K562 (cell line): ENCODE measurements around the gene NMT2. TPM values are rescaled to one million over a fixed set of nuclear protein-coding genes. Genes with fewer than 3 reads are reported as not detected.

Experiments
- ATAC-seq: fragments of 200-7000 bp; cut with Tn5 transposase; 3 replicates; pipeline ENCODE4 v1.9.1; 2020; ENCODE audit warnings: moderate library complexity
- BruUV-seq: library from RNA; stranded (reverse); fragments of 400-500 nt; replicated peaks from 2 replicates; lab custom pipeline; 2021; lab: Mats Ljungman, UMichigan
- CTCF ChIA-PET: fragments of 300-600 bp; formaldehyde crosslinking; extraction: SDS; loops from one replicate; lab custom pipeline; 2021; ENCODE audit warnings: low intra/inter-chr PET ratio; lab: Yijun Ruan, JAX
- POLR2A ChIA-PET: fragments of 300-600, 350-650 bp; sonication (Branson Sonifier 250); formaldehyde crosslinking; extraction: SDS; loops from one replicate; lab custom pipeline; 2021; ENCODE audit warnings: antibody characterized with exemption, inconsistent platforms; lab: Yijun Ruan, JAX
- DNase-seq, 4 experiments: peaks; one replicate each; pipeline versions ENCODE4 v3.0.0 to v3.0.0-alpha.2; 2011 to 2018; ENCODE audit warnings: low spot score in 3 of 4, mixed read lengths in 3 of 4; ENCODE audit errors: extremely low read depth in 1 of 4
- FAIRE-seq: peaks from 2 replicates; lab custom pipeline; 2011; peaks lifted over from hg19 to GRCh38; lab: Jason Lieb, UNC
- H2AFZ ChIP-seq: 2 replicates; pipeline ENCODE4 v1.6.0; 2011; ENCODE audit warnings: low read depth, low read length, control low read depth, inconsistent platforms
- H3K27ac ChIP-seq: fragments of 200-600 bp; 3 replicates; pipeline ENCODE4 v1.8.0; 2011; ENCODE audit warnings: low read depth, mild to moderate bottlenecking, control low read depth, inconsistent platforms, low read length, moderate library complexity, mixed read lengths; ENCODE audit errors: extremely low read depth
- H3K27me3 ChIP-seq, 2 experiments: fragments of 300-600 bp in 1 of 2; 2 replicates in 1 of 2; 3 replicates in 1 of 2; pipeline versions ENCODE4 v1.6.0 to v1.8.0; 2011; ENCODE audit warnings: inconsistent platforms in 2 of 2, low read length in 2 of 2, mild to moderate bottlenecking in 1 of 2, mixed read lengths in 1 of 2, moderate library complexity in 1 of 2; ENCODE audit not compliant: control insufficient read depth in 2 of 2, insufficient read depth in 2 of 2
- H3K36me3 ChIP-seq: fragments of 300-600 bp; 3 replicates; pipeline ENCODE4 v1.8.0; 2011; ENCODE audit warnings: mild to moderate bottlenecking, low read length, inconsistent platforms; ENCODE audit not compliant: control insufficient read depth, insufficient read depth
- H3K4me1 ChIP-seq, 2 experiments: fragments of 200-600 bp in 1 of 2; replicated peaks in 1 of 2; 2 replicates in 1 of 2; 3 replicates in 1 of 2; pipeline versions ENCODE4 v1.5.1 to v1.8.0; 2011; ENCODE audit warnings: inconsistent platforms in 2 of 2, low read length in 2 of 2, mild to moderate bottlenecking in 1 of 2, mixed read lengths in 1 of 2, moderate library complexity in 1 of 2; ENCODE audit not compliant: control insufficient read depth in 2 of 2, insufficient read depth in 2 of 2
- H3K4me2 ChIP-seq: 2 replicates; pipeline ENCODE4 v1.6.1; 2011; ENCODE audit warnings: low read length, control low read depth, inconsistent platforms, mixed read lengths; ENCODE audit not compliant: insufficient read depth
- H3K4me3 ChIP-seq: fragments of 200-600 bp; sonication (generic), shearing (Covaris generic); 2 replicates; pipeline ENCODE4 v1.5.1; 2016; ENCODE audit warnings: control low read depth, inconsistent platforms
- H3K79me2 ChIP-seq: fragments of 200-600 bp; 3 replicates; pipeline ENCODE4 v1.8.0; 2011; ENCODE audit warnings: low read length, inconsistent platforms; ENCODE audit not compliant: control insufficient read depth, insufficient read depth
- H3K9ac ChIP-seq, 2 experiments: 2 replicates each; pipeline versions ENCODE4 v1.6.0 to v1.6.1; 2011; ENCODE audit warnings: low read depth in 2 of 2, low read length in 2 of 2, control low read depth in 1 of 2, inconsistent platforms in 1 of 2, mild to moderate bottlenecking in 1 of 2, mixed read lengths in 1 of 2; ENCODE audit not compliant: insufficient read depth in 1 of 2
- H3K9me1 ChIP-seq: one replicate; pipeline ENCODE4 v1.6.0; 2011; ENCODE audit warnings: inconsistent platforms, mild to moderate bottlenecking, low read length, moderate library complexity; ENCODE audit not compliant: control insufficient read depth, insufficient read depth
- H3K9me3 ChIP-seq: replicated peaks from 2 replicates; pipeline ENCODE4 v1.5.1; 2011; ENCODE audit warnings: low read depth, low read length, inconsistent platforms; ENCODE audit not compliant: control insufficient read depth, insufficient read depth
- H4K20me1 ChIP-seq: replicated peaks from 2 replicates; pipeline ENCODE4 v1.6.1; 2011; ENCODE audit warnings: low read length, inconsistent platforms, mixed read lengths; ENCODE audit not compliant: control insufficient read depth, insufficient read depth
- ELK1 ChIP-seq: sonication (generic); formaldehyde crosslinking; IDR thresholded peaks from 2 replicates; pipeline ENCODE4 v1.8.1; 2022; ENCODE audit warnings: missing genetic modification reagents
- FOSL1 ChIP-seq: fragments of 200-800 bp; sonication (Bioruptor generic); conservative IDR thresholded peaks from 2 replicates; pipeline ENCODE4 v1.6.1; 2016; ENCODE audit warnings: missing genetic modification characterization, missing compliant biosample characterization
- KDM5B ChIP-seq: fragments of 200-600 bp; sonication (generic); IDR thresholded peaks from 2 replicates; pipeline ENCODE4 v1.6.1; 2012; ENCODE audit warnings: low read depth, mild to moderate bottlenecking, moderate library complexity, low read length, control low read depth, inconsistent platforms; ENCODE audit not compliant: insufficient replicate concordance
- MYBL2 ChIP-seq, 2 experiments: fragments of 450-650 bp in 1 of 2; sonication (generic) in 1 of 2; formaldehyde crosslinking in 1 of 2; IDR thresholded peaks; 2 replicates each; pipeline versions ENCODE4 v1.6.1 to v1.8.1; 2017 to 2022; ENCODE audit warnings: borderline replicate concordance in 1 of 2, inconsistent platforms in 1 of 2, low read depth in 1 of 2, mild to moderate bottlenecking in 1 of 2, missing genetic modification reagents in 1 of 2, moderate library complexity in 1 of 2
- NCOA6 ChIP-seq: fragments of 450-650 bp; IDR thresholded peaks from 2 replicates; pipeline ENCODE4 v1.6.1; 2017; ENCODE audit warnings: mild to moderate bottlenecking
- PHTF2 ChIP-seq: fragments of 250-450 bp; sonication (Bioruptor Pico); IDR thresholded peaks from 2 replicates; pipeline ENCODE4 v1.5.0; 2021; ENCODE audit warnings: mild to moderate bottlenecking
- SOX6 ChIP-seq: fragments of 450-650 bp; IDR thresholded peaks from 2 replicates; pipeline ENCODE4 v1.6.1; 2014; ENCODE audit warnings: mild to moderate bottlenecking
- WGBS: fragments of 100-300 bp; shearing (Covaris generic); methylation state at CpG from one replicate; pipeline ENCODE4 v1.1.6; 2016; ENCODE audit warnings: low coverage, mixed read lengths; ENCODE audit not compliant: insufficient coverage; ENCODE audit errors: missing lambda C conversion rate; 5-methylcytosine and 5-hydroxymethylcytosine counted together
- in situ Hi-C: fragments of 300-500 bp; cut with MboI; formaldehyde crosslinking; loops from 4 replicates; pipeline ENCODE4 v1.15.0; 2018; ENCODE audit warnings: inconsistent platforms, mixed read lengths
- intact Hi-C: fragments of 100-400 bp; cut with micrococcal nuclease; formaldehyde crosslinking; loops from 2 replicates; pipeline ENCODE4 v1.14.2; 2022
- polyA plus RNA-seq, 8 experiments: library from polyadenylated mRNA; depleted of rRNA in 4 of 8; stranded (reverse) in 5 of 8; unstranded in 3 of 8; fragments of >200 nt; fragmentation: Nextera tagmentation in 2 of 8; fragmentation: Illumina TruSeq in 1 of 8; extraction: Ambion mirVana in 2 of 8; extraction: Trizol in 1 of 8; gene quantifications; 2 replicates each; pipeline versions ENCODE4 v1.2.1 to v1.2.3, GENCODE V29; 2011 to 2014; ENCODE audit warnings: inconsistent platforms in 1 of 8, missing spikeins in 1 of 8
- total RNA-seq, 7 experiments: library from RNA; depleted of rRNA in 6 of 7; stranded (reverse); fragments of >200 nt in 6 of 7; fragmentation: Illumina TruSeq in 2 of 7; extraction: Trizol in 2 of 7; gene quantifications; 2 replicates each; pipeline versions ENCODE4 v1.2.1 to v1.2.3, GENCODE V29; 2011 to 2021; ENCODE audit warnings: low replicate concordance in 1 of 7
- TF ChIP-seq, protein P1 (sequence below): IDR thresholded peaks from 3 replicates; pipeline ENCODE4 v1.6.1; 2011; ENCODE audit warnings: borderline replicate concordance, mild to moderate bottlenecking, moderate library complexity; ENCODE audit not compliant: insufficient read length; ENCODE audit errors: extremely low read depth
- TF ChIP-seq, protein P2 (sequence below), 2 experiments: fragments of 450-650 bp in 1 of 2; sonication (generic) in 1 of 2; formaldehyde crosslinking in 1 of 2; IDR thresholded peaks in 1 of 2; conservative IDR thresholded peaks in 1 of 2; 2 replicates each; pipeline versions ENCODE4 v1.6.1 to v1.8.1; 2016 to 2023; ENCODE audit warnings: mild to moderate bottlenecking in 2 of 2, moderate library complexity in 2 of 2, inconsistent platforms in 1 of 2, missing genetic modification reagents in 1 of 2

NMT2 gene
- total and polyA plus RNA-seq, 9 of the 15 experiments (the other 6 are each of a cell fraction or from before 2014, with no cell fraction given) = 5.2 to 15.9 (median 10.8) TPM

DNA sequence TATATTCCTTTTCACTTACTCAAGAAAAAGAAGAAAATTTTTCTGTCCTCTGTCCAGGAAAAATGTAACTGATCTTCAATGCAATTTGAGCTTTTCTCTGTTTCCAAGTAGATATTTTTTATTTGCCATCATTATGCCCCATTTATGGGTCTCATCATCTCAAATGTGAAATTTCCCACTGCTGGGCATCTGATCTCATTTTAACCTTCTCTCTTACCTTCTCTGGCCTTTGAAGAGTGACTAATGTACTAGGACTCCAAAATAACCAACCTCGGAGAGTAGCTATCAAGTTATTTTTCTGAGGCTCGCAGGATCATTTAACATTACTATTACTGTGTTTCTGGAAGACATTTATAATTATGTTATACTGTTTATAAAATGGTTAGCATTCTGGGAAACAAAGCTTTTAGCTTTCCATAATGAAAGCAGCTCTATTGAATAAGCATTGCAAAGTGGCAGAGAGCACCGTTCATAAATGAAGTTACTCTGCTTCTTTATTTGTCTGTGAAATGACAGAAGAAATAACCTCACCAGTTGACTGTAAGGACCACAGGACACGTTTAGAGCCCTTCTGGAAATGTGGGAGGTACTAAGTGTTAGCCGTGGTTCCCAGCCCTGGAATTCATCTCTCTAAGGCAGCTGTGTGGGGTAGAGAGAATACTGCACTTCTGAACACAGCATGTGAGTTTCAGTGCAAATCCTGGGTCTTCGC, 33.3 kb upstream of the NMT2 start (continued):
- TF ChIP-seq, protein P1, sequence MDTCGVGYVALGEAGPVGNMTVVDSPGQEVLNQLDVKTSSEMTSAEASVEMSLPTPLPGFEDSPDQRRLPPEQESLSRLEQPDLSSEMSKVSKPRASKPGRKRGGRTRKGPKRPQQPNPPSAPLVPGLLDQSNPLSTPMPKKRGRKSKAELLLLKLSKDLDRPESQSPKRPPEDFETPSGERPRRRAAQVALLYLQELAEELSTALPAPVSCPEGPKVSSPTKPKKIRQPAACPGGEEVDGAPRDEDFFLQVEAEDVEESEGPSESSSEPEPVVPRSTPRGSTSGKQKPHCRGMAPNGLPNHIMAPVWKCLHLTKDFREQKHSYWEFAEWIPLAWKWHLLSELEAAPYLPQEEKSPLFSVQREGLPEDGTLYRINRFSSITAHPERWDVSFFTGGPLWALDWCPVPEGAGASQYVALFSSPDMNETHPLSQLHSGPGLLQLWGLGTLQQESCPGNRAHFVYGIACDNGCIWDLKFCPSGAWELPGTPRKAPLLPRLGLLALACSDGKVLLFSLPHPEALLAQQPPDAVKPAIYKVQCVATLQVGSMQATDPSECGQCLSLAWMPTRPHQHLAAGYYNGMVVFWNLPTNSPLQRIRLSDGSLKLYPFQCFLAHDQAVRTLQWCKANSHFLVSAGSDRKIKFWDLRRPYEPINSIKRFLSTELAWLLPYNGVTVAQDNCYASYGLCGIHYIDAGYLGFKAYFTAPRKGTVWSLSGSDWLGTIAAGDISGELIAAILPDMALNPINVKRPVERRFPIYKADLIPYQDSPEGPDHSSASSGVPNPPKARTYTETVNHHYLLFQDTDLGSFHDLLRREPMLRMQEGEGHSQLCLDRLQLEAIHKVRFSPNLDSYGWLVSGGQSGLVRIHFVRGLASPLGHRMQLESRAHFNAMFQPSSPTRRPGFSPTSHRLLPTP = no peak
- no peak for TF ChIP-seq ELK1 (CRISPR knock-in tag)

DNA sequence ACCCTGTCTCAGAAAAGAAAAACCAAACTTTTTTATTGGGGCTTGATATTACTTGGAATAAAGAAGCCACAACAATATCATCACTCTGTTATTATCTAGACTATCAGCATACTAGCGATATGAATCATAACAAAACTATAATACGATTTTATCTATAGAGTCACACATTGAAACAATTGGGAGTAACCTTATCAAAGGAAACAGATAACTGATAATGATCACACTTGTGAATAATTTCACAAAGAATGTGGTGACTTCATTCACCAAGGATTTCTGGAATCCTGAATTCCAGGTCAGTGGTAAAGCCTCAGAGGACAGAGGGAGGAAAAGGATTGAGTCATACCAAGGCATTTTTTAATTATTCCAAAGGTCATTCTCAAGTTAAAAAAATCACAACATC, 32.1 kb upstream of the NMT2 start:
- Histone ChIP-seq H3K4me1 (peaks cover 0 to 3% of the 10 kb centered on the region in 2 experiments; a peak in 2 of 5 replicates), H3K4me2 (no peak overlapping the region), H3K4me3 (no peak overlapping the region), H3K79me2 (no peaks in the 10 kb centered on the region), H2AFZ (no peak overlapping the region), H3K27ac (no peak overlapping the region), H3K9me3 (no peaks in the 10 kb centered on the region), H3K9ac (no peak overlapping the region), H3K9me1 (no peaks in the 10 kb centered on the region), H3K27me3 (peaks cover 0 to 16% of the 10 kb centered on the region in 2 experiments; a peak in 4 of 5 replicates), H4K20me1 (no peaks in the 10 kb centered on the region), H3K36me3 (no peaks in the 10 kb centered on the region)
- WGBS = 0% methylated on average over 2 of the region's 2 CpGs
- no TSS peak for BruUV-seq
- no peak for FAIRE-seq
- POLR2A ChIA-PET = no interaction called here
- in situ Hi-C loops = no loop called here
- no peak for DNase-seq
- CTCF ChIA-PET = no interaction called here
- intact Hi-C loops = no loop called here
- no peak for ATAC-seq
- TF ChIP-seq MYBL2 (IDR thresholded peaks at IDR 0.05; ENCODE audit: low read depth) (no peak), MYBL2 (CRISPR knock-in tag; IDR thresholded peaks at IDR 0.05; ENCODE audit: borderline replicate concordance) (no peak), SOX6 (peak; percentile 63), PHTF2 (no peak), KDM5B (no peak), NCOA6 (no peak), FOSL1 (tag) (0 out of 2 replicates have a peak, but pooled peaks have one; percentile 19)
- TF ChIP-seq, protein P2, sequence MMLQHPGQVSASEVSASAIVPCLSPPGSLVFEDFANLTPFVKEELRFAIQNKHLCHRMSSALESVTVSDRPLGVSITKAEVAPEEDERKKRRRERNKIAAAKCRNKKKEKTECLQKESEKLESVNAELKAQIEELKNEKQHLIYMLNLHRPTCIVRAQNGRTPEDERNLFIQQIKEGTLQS (IDR thresholded peaks at IDR 0.05) = no peak; the same call in 1 of the 2 replicates
- TF ChIP-seq, protein P2 (CRISPR knock-in tag; conservative IDR thresholded peaks at IDR 0.05) = no peak
